MM.1S (cell line): ENCODE data around the gene MLLT10.

Experiments used
- DNase-seq: peaks from one replicate; pipeline ENCODE4 v3.0.0-alpha.2; 2015
- H2AFZ ChIP-seq: fragments of 300-600 bp; sonication (generic); 2 replicates; pipeline ENCODE4 v1.6.0; 2016; ENCODE audit warnings: antibody characterized with exemption, low read length
- H3F3A ChIP-seq: fragments of 300-600 bp; sonication (generic); 2 replicates; pipeline ENCODE4 v1.6.1; 2016; ENCODE audit warnings: mild to moderate bottlenecking, antibody characterized with exemption, low read length, moderate library complexity, mixed read lengths; ENCODE audit not compliant: insufficient read depth
- H3K27ac ChIP-seq: fragments of 300-600 bp; sonication (generic); 2 replicates; pipeline ENCODE4 v1.5.1; 2016; ENCODE audit warnings: mild to moderate bottlenecking, low read length
- H3K27me3 ChIP-seq: fragments of 300-600 bp; sonication (generic); replicated peaks from 2 replicates; pipeline ENCODE4 v1.6.0; 2016; ENCODE audit warnings: low read length; ENCODE audit not compliant: insufficient read depth
- H3K36me3 ChIP-seq: fragments of 300-600 bp; sonication (generic); replicated peaks from 2 replicates; pipeline ENCODE4 v1.6.1; 2016; ENCODE audit warnings: mild to moderate bottlenecking, low read length, mixed read lengths; ENCODE audit not compliant: insufficient read depth
- H3K4me1 ChIP-seq: fragments of 300-600 bp; sonication (generic); 2 replicates; pipeline ENCODE4 v1.6.1; 2016; ENCODE audit warnings: low read length, mixed read lengths
- H3K4me2 ChIP-seq: fragments of 300-600 bp; sonication (generic); 2 replicates; pipeline ENCODE4 v1.6.0; 2016; ENCODE audit warnings: low read depth, low read length
- H3K4me3 ChIP-seq: fragments of 300-600 bp; sonication (generic); 2 replicates; pipeline ENCODE4 v1.5.1; 2016; ENCODE audit warnings: low read length, mixed read lengths
- H3K79me2 ChIP-seq: fragments of 300-600 bp; sonication (generic); 2 replicates; pipeline ENCODE4 v1.6.1; 2016; ENCODE audit warnings: mixed run types, low read length, mixed read lengths
- H3K9ac ChIP-seq: fragments of 300-600 bp; sonication (generic); 2 replicates; pipeline ENCODE4 v1.6.1; 2016; ENCODE audit warnings: low read length, mixed read lengths
- H3K9me2 ChIP-seq: fragments of 300-600 bp; sonication (generic); replicated peaks from 2 replicates; pipeline ENCODE4 v1.6.1; 2016; ENCODE audit warnings: mild to moderate bottlenecking, low read length, mixed read lengths; ENCODE audit not compliant: insufficient read depth
- H3K9me3 ChIP-seq: fragments of 300-600 bp; sonication (generic); replicated peaks from 2 replicates; pipeline ENCODE4 v1.6.1; 2016; ENCODE audit warnings: mild to moderate bottlenecking, low read length, mixed read lengths; ENCODE audit not compliant: insufficient read depth
- H4K20me1 ChIP-seq: fragments of 300-600 bp; sonication (generic); 2 replicates; pipeline ENCODE4 v1.6.1; 2016; ENCODE audit warnings: mild to moderate bottlenecking, low read length, moderate library complexity, mixed read lengths; ENCODE audit not compliant: insufficient read depth
- CTCF ChIP-seq: fragments of 300-600 bp; sonication (generic); IDR thresholded peaks from 2 replicates; pipeline ENCODE4 v1.5.1; 2016; ENCODE audit warnings: antibody characterized with exemption, low read length, mixed read lengths
- EZH2 ChIP-seq: fragments of 300-600 bp; sonication (generic); optimal IDR thresholded peaks from 2 replicates; pipeline ENCODE3; 2017; ENCODE audit warnings: low read depth, mild to moderate bottlenecking, antibody characterized with exemption, low read length, mixed read lengths
- EZH2phosphoT487 ChIP-seq: fragments of 300-600 bp; sonication (generic); IDR thresholded peaks from 2 replicates; pipeline ENCODE4 v1.6.1; 2018; ENCODE audit warnings: antibody characterized with exemption, low read length

The MLLT10 gene

DNA sequence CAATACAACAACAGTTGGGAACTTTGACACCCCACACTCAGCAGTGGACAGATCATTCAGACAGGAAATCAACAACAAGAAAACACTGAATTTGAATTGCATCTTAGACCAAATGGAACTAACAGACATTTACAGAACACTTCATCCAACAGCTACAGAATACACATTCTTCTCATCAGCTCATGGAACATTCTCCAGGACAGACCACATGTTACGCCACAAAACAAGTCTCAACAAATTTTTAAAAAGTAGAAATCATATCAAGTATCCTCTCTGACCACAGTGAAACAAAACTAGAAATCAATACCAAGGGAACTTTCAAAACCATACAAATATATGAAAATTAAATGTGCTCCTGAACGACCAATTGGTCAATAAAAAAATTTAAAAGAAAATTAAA lies 257.2 kb downstream of the MLLT10 start:
- H3K9ac ChIP-seq = no peak overlapping the region
- H3F3A ChIP-seq = no peaks in the 10 kb centered on the region
- H3K4me3 ChIP-seq = no peak overlapping the region
- H3K79me2 ChIP-seq = peaks cover 24% of the 10 kb centered on the region
- H3K9me3 ChIP-seq = no peaks in the 10 kb centered on the region
- no peaks in the 10 kb centered on the region for H3K27me3 ChIP-seq
- no peaks in the 10 kb centered on the region for H3K9me2 ChIP-seq
- H2AFZ ChIP-seq = no peak overlapping the region
- TF ChIP-seq EZH2phosphoT487 = no peak
- TF ChIP-seq EZH2 = no peak
- no peak for TF ChIP-seq CTCF
- H3K36me3 ChIP-seq = 0 out of 2 replicates have a peak, but pooled peaks cover 3% of the 10 kb centered on the region
- H3K27ac ChIP-seq = no peak overlapping the region
- H3K4me2 ChIP-seq = no peak overlapping the region
- no peaks in the 10 kb centered on the region for H4K20me1 ChIP-seq
- no peak for DNase-seq
- H3K4me1 ChIP-seq = no peaks in the 10 kb centered on the region
